OCI-LY7 (cell line): ENCODE measurements around the gene CAPZB. TPM values are rescaled to one million over a fixed set of nuclear protein-coding genes. Genes with fewer than 3 reads are reported as not detected.

Experiments used
- BruUV-seq: library from RNA; stranded (reverse); fragments of 400-500 nt; replicated peaks from 2 replicates; lab custom pipeline; 2021; lab: Mats Ljungman, UMichigan
- CTCF ChIA-PET: fragments of 300-600 bp; sonication (Branson Sonifier 250); formaldehyde crosslinking; loops from one replicate; lab custom pipeline; 2022; ENCODE audit warnings: antibody characterized with exemption; ENCODE audit not compliant: unreplicated experiment; lab: Charles Lee
- POLR2A ChIA-PET: fragments of 300-600 bp; sonication (Branson Sonifier 250); formaldehyde crosslinking; loops from one replicate; lab custom pipeline; 2022; ENCODE audit warnings: antibody characterized with exemption; lab: Charles Lee
- DNase-seq: peaks from one replicate; pipeline ENCODE4 v3.0.0-alpha.2; 2015; ENCODE audit warnings: low spot score
- H2AFZ ChIP-seq: fragments of 200-600 bp; sonication (generic), shearing (Covaris generic); 2 replicates; pipeline ENCODE4 v1.6.1; 2014; ENCODE audit warnings: mild to moderate bottlenecking, antibody characterized with exemption, low read length, moderate library complexity
- H3K27ac ChIP-seq: fragments of 200-600 bp; sonication (generic); 2 replicates; pipeline ENCODE4 v1.5.1; 2014; ENCODE audit warnings: mixed run types, low read depth, mild to moderate bottlenecking, moderate library complexity, low read length, inconsistent platforms; ENCODE audit not compliant: poor library complexity, severe bottlenecking
- H3K36me3 ChIP-seq: fragments of 200-600 bp; sonication (generic); 2 replicates; pipeline ENCODE4 v1.6.1; 2014; ENCODE audit warnings: mild to moderate bottlenecking, antibody characterized with exemption, low read length, moderate library complexity, mixed read lengths; ENCODE audit not compliant: insufficient read depth
- H3K4me1 ChIP-seq: fragments of 200-600 bp; sonication (generic); 2 replicates; pipeline ENCODE4 v1.5.1; 2014; ENCODE audit warnings: mild to moderate bottlenecking, low read length; ENCODE audit not compliant: insufficient read depth, poor library complexity, severe bottlenecking
- H3K4me2 ChIP-seq: fragments of 200-600 bp; sonication (generic); 2 replicates; pipeline ENCODE4 v1.6.1; 2014; ENCODE audit warnings: mild to moderate bottlenecking, low read length
- H3K4me3 ChIP-seq: fragments of 200-600 bp; sonication (generic); 2 replicates; pipeline ENCODE4 v1.5.1; 2014; ENCODE audit warnings: mild to moderate bottlenecking, low read depth, low read length; ENCODE audit not compliant: poor library complexity, severe bottlenecking
- H3K79me2 ChIP-seq: fragments of 200-600 bp; sonication (generic); 2 replicates; pipeline ENCODE4 v1.6.1; 2016; ENCODE audit warnings: low read depth, mild to moderate bottlenecking, low read length, moderate library complexity, mixed read lengths; ENCODE audit not compliant: insufficient read depth
- H3K9me2 ChIP-seq: fragments of 200-600 bp; sonication (generic); 2 replicates; pipeline ENCODE4 v1.6.1; 2016; ENCODE audit warnings: mild to moderate bottlenecking, low read length, mixed read lengths; ENCODE audit not compliant: insufficient read depth
- H3K9me3 ChIP-seq: fragments of 200-600 bp; sonication (generic); 2 replicates; pipeline ENCODE4 v1.6.1; 2014; ENCODE audit warnings: mild to moderate bottlenecking, mixed run types, low read length, mixed read lengths
- H4K20me1 ChIP-seq: fragments of 200-600 bp; sonication (generic); 2 replicates; pipeline ENCODE4 v1.6.1; 2014; ENCODE audit warnings: mild to moderate bottlenecking, antibody characterized with exemption, low read length, moderate library complexity, mixed read lengths; ENCODE audit not compliant: insufficient read depth
- EZH2phosphoT487 ChIP-seq: fragments of 200-600 bp; sonication (generic); IDR thresholded peaks from 2 replicates; pipeline ENCODE4 v1.6.1; 2018; ENCODE audit warnings: low read depth, borderline replicate concordance, mild to moderate bottlenecking, mixed run types, antibody characterized with exemption, low read length, moderate library complexity, mixed read lengths
- intact Hi-C: fragments of 100-400 bp; cut with micrococcal nuclease; formaldehyde crosslinking; loops from one replicate; pipeline ENCODE4 v1.10.0; 2022; ENCODE audit not compliant: unreplicated experiment
- total RNA-seq, 2 experiments: library from RNA; depleted of rRNA in 1 of 2; stranded (reverse); fragments of >200 nt in 1 of 2; shearing (Covaris generic) in 1 of 2; gene quantifications; 2 replicates each; pipeline ENCODE4 v1.2.3, GENCODE V29; 2014 to 2022
- TF ChIP-seq, protein P1 (sequence below): fragments of 200-600 bp; sonication (generic); conservative IDR thresholded peaks from 2 replicates; pipeline ENCODE4 v1.5.1; 2014; ENCODE audit warnings: mild to moderate bottlenecking, antibody characterized with exemption, low read length, moderate library complexity, mixed read lengths

CAPZB gene
- total RNA-seq, 2 experiments from 2014 or later: 61.3 to 187 TPM

DNA sequence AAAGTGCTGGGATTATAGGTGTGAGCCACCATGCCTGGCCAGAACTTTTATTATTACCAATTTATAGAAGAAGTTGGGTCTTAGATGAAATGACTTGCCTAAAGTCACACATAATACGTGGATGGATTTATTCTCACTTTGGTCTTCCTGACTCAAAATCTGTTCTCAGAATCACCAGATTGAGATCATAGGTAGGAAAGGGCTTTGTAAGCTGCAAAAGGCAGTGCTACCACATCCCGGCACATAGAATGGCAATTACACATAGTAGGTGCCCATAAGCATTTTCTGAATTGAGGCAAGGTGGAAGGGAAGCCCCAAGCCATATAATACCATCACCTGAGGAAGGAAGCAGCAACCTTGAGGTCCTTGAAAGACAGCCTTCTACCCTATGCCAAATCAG lies 8.2 kb upstream of the CAPZB start:
- DNase-seq: no peak
- Histone ChIP-seq H3K36me3 (no peaks in the 10 kb centered on the region), H3K4me2 (no peak overlapping the region), H3K9me3 (no peaks in the 10 kb centered on the region), H3K4me1 (no peaks in the 10 kb centered on the region), H3K79me2 (no peaks in the 10 kb centered on the region), H2AFZ (no peak overlapping the region), H3K27ac (no peak overlapping the region), H3K4me3 (no peak overlapping the region), H3K9me2 (no peaks in the 10 kb centered on the region), H4K20me1 (no peaks in the 10 kb centered on the region)
- BruUV-seq: no TSS peak
- ChIA-PET CTCF (no interaction called here), POLR2A (interaction anchor here (0.6 kb wide), 1 partner anchor 15 kb away, joined by 4 read pairs; no protein-coding TSS in a partner anchor)
- TF ChIP-seq, protein P1, sequence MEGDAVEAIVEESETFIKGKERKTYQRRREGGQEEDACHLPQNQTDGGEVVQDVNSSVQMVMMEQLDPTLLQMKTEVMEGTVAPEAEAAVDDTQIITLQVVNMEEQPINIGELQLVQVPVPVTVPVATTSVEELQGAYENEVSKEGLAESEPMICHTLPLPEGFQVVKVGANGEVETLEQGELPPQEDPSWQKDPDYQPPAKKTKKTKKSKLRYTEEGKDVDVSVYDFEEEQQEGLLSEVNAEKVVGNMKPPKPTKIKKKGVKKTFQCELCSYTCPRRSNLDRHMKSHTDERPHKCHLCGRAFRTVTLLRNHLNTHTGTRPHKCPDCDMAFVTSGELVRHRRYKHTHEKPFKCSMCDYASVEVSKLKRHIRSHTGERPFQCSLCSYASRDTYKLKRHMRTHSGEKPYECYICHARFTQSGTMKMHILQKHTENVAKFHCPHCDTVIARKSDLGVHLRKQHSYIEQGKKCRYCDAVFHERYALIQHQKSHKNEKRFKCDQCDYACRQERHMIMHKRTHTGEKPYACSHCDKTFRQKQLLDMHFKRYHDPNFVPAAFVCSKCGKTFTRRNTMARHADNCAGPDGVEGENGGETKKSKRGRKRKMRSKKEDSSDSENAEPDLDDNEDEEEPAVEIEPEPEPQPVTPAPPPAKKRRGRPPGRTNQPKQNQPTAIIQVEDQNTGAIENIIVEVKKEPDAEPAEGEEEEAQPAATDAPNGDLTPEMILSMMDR: no peak
- no peak for TF ChIP-seq EZH2phosphoT487
- intact Hi-C loops: no loop called here

DNA sequence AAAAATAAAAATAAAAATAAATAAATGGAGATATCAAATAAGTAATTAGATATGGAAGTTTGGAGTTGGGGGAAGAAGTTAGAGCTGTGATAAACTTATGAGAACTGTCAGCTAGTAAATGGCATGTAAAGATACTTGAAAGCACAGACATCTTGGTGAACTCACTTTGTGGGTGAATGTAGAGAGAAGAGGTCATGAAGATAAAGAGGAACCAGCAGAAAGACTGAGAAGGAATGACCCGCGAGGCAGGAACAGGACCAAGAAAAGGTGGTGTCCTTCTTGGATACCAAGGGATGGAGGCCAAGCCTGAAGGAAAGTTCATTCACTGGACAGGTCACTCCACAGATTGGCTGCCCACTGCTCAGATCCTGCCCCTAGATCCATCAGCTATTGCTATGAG lies 4.7 kb upstream of the CAPZB start:
- no peaks in the 10 kb centered on the region for H3K9me2 ChIP-seq
- DNase-seq: no peak
- H3K9me3 ChIP-seq: no peaks in the 10 kb centered on the region
- H2AFZ ChIP-seq: no peak overlapping the region
- H3K4me2 ChIP-seq: no peak overlapping the region
- POLR2A ChIA-PET: no interaction called here
- H3K4me1 ChIP-seq: peaks cover 12% of the 10 kb centered on the region
- no TSS peak for BruUV-seq
- CTCF ChIA-PET: no interaction called here
- H3K27ac ChIP-seq: no peak overlapping the region
- peaks cover under 1% of the 10 kb centered on the region; the same call in 1 of the 2 replicates for H4K20me1 ChIP-seq
- intact Hi-C loops: loop anchor here (5.0 kb wide), 1 partner anchor 98 kb away; no protein-coding TSS in a partner anchor
- H3K36me3 ChIP-seq: peaks cover 1% of the 10 kb centered on the region; the same call in 1 of the 2 replicates
- H3K79me2 ChIP-seq: peaks cover 11% of the 10 kb centered on the region
- H3K4me3 ChIP-seq: no peak overlapping the region
- TF ChIP-seq, protein P1: no peak
- no peak for TF ChIP-seq EZH2phosphoT487

DNA sequence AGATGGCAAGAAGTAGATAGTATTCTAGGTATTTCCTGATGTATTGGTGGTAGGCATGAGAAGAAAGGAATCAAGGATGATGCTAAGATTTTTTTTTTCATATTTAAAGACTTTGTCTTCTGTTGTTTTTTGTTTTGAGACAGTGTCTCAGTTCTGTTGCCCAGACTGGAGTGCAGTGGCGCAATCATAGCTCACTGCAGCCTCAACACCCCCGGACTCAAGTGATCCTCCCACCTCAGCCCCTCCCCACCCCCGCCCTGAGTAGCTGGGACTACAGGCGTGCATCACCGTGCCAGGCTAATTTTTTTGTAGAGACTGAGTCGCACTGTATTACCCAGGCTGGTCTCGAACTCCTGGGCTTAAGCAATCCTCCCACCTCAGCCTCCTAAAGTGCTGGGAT lies 2.8 kb upstream of the CAPZB start:
- Histone ChIP-seq H3K4me3 (no peak overlapping the region), H3K9me2 (no peaks in the 10 kb centered on the region), H3K4me2 (no peak overlapping the region), H3K9me3 (no peaks in the 10 kb centered on the region), H3K27ac (no peak overlapping the region), H2AFZ (no peak overlapping the region), H3K4me1 (peaks cover 25% of the 10 kb centered on the region), H3K36me3 (peaks cover 8% of the 10 kb centered on the region; the same call in 1 of the 2 replicates), H3K79me2 (peaks cover 29% of the 10 kb centered on the region), H4K20me1 (peaks cover 18% of the 10 kb centered on the region)
- POLR2A ChIA-PET: interaction anchor here (0.6 kb wide), 1 partner anchor 1570 kb away, joined by 3 read pairs; no protein-coding TSS in a partner anchor
- TF ChIP-seq, protein P1: peak; percentile 29; the same call in 1 of the 2 replicates
- no peak for TF ChIP-seq EZH2phosphoT487
- DNase-seq: no peak
- intact Hi-C loops: loop anchor here (5.0 kb wide), 1 partner anchor 96 kb away; no protein-coding TSS in a partner anchor
- CTCF ChIA-PET: interaction anchor here (0.5 to 0.6 kb wide), 2 partner anchors 76 to 172 kb away, joined by 4 to 5 read pairs; no protein-coding TSS in a partner anchor
- BruUV-seq: no TSS peak
